ENCODE results near the gene LRRC4C.

DNA sequence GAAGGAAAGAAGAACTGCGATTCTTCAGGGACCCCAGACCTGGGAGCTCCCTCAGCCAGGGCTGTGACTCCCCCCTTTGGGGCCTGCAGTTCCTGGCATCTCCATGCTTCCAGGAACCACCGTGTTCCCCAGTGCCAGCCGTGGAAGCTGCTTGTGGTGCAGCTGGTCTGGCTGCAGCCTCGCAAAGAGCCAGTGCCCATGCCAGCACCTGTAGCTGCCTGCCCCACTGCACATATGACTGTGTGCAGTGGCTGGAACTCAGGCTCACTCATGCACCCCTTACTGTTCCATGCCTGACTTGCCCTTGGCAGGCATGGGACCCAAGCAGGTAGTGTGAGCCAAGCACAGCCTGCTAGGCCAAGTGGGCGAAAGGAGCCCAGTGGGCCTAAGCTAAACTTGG, 401.3 kb downstream of the LRRC4C start:
- no peak for TF ChIP-seq EP300 (IDR thresholded peaks at IDR 0.05)
- TF ChIP-seq POLR2A (IDR thresholded peaks at IDR 0.05): no peak
- TF ChIP-seq, protein P1, sequence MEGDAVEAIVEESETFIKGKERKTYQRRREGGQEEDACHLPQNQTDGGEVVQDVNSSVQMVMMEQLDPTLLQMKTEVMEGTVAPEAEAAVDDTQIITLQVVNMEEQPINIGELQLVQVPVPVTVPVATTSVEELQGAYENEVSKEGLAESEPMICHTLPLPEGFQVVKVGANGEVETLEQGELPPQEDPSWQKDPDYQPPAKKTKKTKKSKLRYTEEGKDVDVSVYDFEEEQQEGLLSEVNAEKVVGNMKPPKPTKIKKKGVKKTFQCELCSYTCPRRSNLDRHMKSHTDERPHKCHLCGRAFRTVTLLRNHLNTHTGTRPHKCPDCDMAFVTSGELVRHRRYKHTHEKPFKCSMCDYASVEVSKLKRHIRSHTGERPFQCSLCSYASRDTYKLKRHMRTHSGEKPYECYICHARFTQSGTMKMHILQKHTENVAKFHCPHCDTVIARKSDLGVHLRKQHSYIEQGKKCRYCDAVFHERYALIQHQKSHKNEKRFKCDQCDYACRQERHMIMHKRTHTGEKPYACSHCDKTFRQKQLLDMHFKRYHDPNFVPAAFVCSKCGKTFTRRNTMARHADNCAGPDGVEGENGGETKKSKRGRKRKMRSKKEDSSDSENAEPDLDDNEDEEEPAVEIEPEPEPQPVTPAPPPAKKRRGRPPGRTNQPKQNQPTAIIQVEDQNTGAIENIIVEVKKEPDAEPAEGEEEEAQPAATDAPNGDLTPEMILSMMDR (IDR thresholded peaks at IDR 0.05): no peak
